K562 (cell line): ENCODE results near the gene TCF19. TPM values are rescaled to one million over a fixed set of nuclear protein-coding genes. Genes with fewer than 3 reads are reported as not detected.

ENCODE experiments used
- ELF4 ChIP-seq: fragments of 450-650 bp; formaldehyde crosslinking; IDR thresholded peaks from 2 replicates; pipeline ENCODE4 v1.4.0; 2022; ENCODE audit warnings: missing genetic modification characterization
- GATAD2B ChIP-seq: fragments of 450-650 bp; IDR thresholded peaks from 2 replicates; pipeline ENCODE4 v1.6.1; 2017; ENCODE audit warnings: mild to moderate bottlenecking, borderline replicate concordance
- JUN ChIP-seq, 2 experiments: sonication (generic) in 1 of 2; formaldehyde crosslinking in 1 of 2; IDR thresholded peaks; 2 replicates each; pipeline versions ENCODE4 v1.6.1 to v1.8.0; 2012 to 2022; ENCODE audit warnings: borderline replicate concordance in 2 of 2, mild to moderate bottlenecking in 2 of 2, improper control_type of control experiment in 1 of 2, low read depth in 1 of 2, low read length in 1 of 2, missing genetic modification reagents in 1 of 2
- NFXL1 ChIP-seq: fragments of 450-650 bp; formaldehyde crosslinking; IDR thresholded peaks from 2 replicates; pipeline ENCODE4 v1.4.0; 2021; ENCODE audit warnings: mild to moderate bottlenecking
- PCBP1 ChIP-seq: fragments of 200-400 bp; formaldehyde crosslinking; IDR thresholded peaks from 2 replicates; pipeline ENCODE4 v1.6.1; 2018; ENCODE audit warnings: mild to moderate bottlenecking, low read depth, low read length; ENCODE audit not compliant: poor library complexity, severe bottlenecking
- PTRF ChIP-seq: fragments of 450-650 bp; IDR thresholded peaks from 2 replicates; pipeline ENCODE4 v1.6.1; 2016; ENCODE audit warnings: mild to moderate bottlenecking, missing genetic modification characterization, missing compliant biosample characterization
- RBM14 ChIP-seq: fragments of 200-400 bp; formaldehyde crosslinking; IDR thresholded peaks from 2 replicates; pipeline ENCODE4 v1.6.1; 2018; ENCODE audit warnings: low read depth, mild to moderate bottlenecking, low read length, moderate library complexity, borderline replicate concordance; ENCODE audit not compliant: insufficient read depth
- RFX5 ChIP-seq: IDR thresholded peaks from 2 replicates; pipeline ENCODE4 v1.6.1; 2011; ENCODE audit warnings: low read depth, mild to moderate bottlenecking, improper control_type of control experiment, low read length
- RFX7 ChIP-seq: fragments of 250-450 bp; sonication (Bioruptor Pico); IDR thresholded peaks from 2 replicates; pipeline ENCODE4 v1.5.1; 2021; ENCODE audit warnings: mild to moderate bottlenecking
- ZBTB7A ChIP-seq: IDR thresholded peaks from 2 replicates; pipeline ENCODE4 v1.6.1; 2011; ENCODE audit warnings: low read depth, mild to moderate bottlenecking, low read length, moderate library complexity, borderline replicate concordance; ENCODE audit not compliant: control insufficient read depth
- ZNF311 ChIP-seq: fragments of 250-450 bp; sonication (Bioruptor Pico); IDR thresholded peaks from 2 replicates; pipeline ENCODE4 v1.4.0; 2020; ENCODE audit warnings: mild to moderate bottlenecking, moderate library complexity
- ZNF347 ChIP-seq: fragments of 450-650 bp; formaldehyde crosslinking; IDR thresholded peaks from 2 replicates; pipeline ENCODE4 v1.4.0; 2020; ENCODE audit warnings: low read depth, mild to moderate bottlenecking, moderate library complexity
- ZNF764 ChIP-seq: fragments of 250-450 bp; sonication (Bioruptor Pico); IDR thresholded peaks from 2 replicates; pipeline ENCODE4 v1.4.0; 2020; ENCODE audit warnings: low read depth, mild to moderate bottlenecking, moderate library complexity
- polyA plus RNA-seq, 8 experiments: library from polyadenylated mRNA; depleted of rRNA in 4 of 8; stranded (reverse) in 5 of 8; unstranded in 3 of 8; fragments of >200 nt; fragmentation: Nextera tagmentation in 2 of 8; fragmentation: Illumina TruSeq in 1 of 8; extraction: Ambion mirVana in 2 of 8; extraction: Trizol in 1 of 8; gene quantifications; 2 replicates each; pipeline versions ENCODE4 v1.2.1 to v1.2.3, GENCODE V29; 2011 to 2014; ENCODE audit warnings: inconsistent platforms in 1 of 8, missing spikeins in 1 of 8
- total RNA-seq, 7 experiments: library from RNA; depleted of rRNA in 6 of 7; stranded (reverse); fragments of >200 nt in 6 of 7; fragmentation: Illumina TruSeq in 2 of 7; extraction: Trizol in 2 of 7; gene quantifications; 2 replicates each; pipeline versions ENCODE4 v1.2.1 to v1.2.3, GENCODE V29; 2011 to 2021; ENCODE audit warnings: low replicate concordance in 1 of 7
- TF ChIP-seq, protein P1 (sequence below): fragments of 450-650 bp; formaldehyde crosslinking; IDR thresholded peaks from 2 replicates; pipeline ENCODE4 v1.4.0; 2022; ENCODE audit warnings: mild to moderate bottlenecking, moderate library complexity
- TF ChIP-seq, protein P2 (sequence below): fragments of 250-450 bp; sonication (Bioruptor Pico); IDR thresholded peaks from 2 replicates; pipeline ENCODE4 v1.8.0; 2022; ENCODE audit warnings: inconsistent platforms, mild to moderate bottlenecking, moderate library complexity, borderline replicate concordance
- TF ChIP-seq, protein P3 (sequence below), 2 experiments: fragments of 450-650 bp; IDR thresholded peaks; 2 replicates each; pipeline ENCODE4 v1.6.1; 2018; ENCODE audit warnings: mild to moderate bottlenecking in 2 of 2, low read depth in 1 of 2; ENCODE audit not compliant: partially characterized antibody in 2 of 2

TCF19 gene
- total and polyA plus RNA-seq, 9 of the 15 experiments (the other 6 are each of a cell fraction or from before 2014, with no cell fraction given): 4.2 to 42.5 (median 25.7) TPM

DNA sequence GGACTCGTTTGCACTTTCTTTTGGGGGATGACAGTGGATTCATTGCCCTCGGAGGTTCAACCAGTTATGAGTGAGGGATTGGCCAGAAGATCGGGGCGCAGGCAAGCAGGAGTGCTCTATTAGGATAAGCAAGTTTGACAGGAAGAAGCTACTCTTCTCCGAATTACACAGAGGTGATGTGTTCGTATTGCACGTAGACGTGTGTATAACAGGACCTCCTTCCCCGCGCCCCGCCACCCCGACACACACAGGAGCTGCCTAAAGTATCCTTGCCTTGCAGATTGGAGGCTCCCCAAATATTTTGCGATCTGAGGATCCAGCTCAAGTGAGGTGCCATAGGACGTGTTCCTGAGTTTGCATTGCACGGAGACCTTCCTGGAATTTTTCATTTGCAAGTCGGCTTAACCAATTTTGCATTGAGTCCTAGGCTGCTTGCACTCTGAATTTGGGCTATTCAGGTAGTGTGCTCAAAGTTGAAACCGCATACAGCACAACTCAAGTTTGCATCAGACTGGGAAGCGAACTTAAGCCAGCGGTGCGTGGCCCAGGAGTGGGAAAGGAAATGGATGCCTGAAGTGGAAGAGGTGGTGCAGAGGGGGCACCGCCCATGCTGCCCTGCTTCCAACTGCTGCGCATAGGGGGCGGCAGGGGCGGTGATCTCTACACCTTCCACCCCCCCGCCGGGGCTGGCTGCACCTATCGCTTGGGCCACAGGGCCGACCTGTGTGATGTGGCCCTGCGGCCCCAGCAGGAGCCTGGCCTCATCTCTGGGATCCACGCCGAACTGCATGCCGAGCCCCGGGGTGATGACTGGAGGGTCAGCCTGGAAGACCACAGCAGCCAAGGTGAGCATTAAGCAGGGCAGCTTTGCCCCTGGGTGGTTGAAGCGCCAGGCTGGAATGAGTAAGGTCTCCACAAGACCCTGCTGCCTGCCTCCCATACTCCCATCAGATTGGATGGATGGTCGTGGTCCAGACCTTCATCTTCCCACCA lies 770 bp downstream of the TCF19 start (continued):
- TF ChIP-seq RFX7 (no peak), PTRF (no peak), ZBTB7A (0 out of 2 replicates have a peak, but pooled peaks have one; percentile 59), ZNF311 (no peak), RFX5 (no peak), PCBP1 (no peak), ZNF347 (CRISPR knock-in tag) (no peak), GATAD2B (no peak), JUN (IDR thresholded peaks at IDR 0.05; ENCODE audit: borderline replicate concordance, low read depth, low read length) (no peak), JUN (CRISPR knock-in tag; IDR thresholded peaks at IDR 0.05; ENCODE audit: borderline replicate concordance) (no peak), ZNF764 (CRISPR knock-in tag) (no peak), ELF4 (no peak), RBM14 (no peak), NFXL1 (CRISPR knock-in tag) (no peak)
- TF ChIP-seq, protein P1, sequence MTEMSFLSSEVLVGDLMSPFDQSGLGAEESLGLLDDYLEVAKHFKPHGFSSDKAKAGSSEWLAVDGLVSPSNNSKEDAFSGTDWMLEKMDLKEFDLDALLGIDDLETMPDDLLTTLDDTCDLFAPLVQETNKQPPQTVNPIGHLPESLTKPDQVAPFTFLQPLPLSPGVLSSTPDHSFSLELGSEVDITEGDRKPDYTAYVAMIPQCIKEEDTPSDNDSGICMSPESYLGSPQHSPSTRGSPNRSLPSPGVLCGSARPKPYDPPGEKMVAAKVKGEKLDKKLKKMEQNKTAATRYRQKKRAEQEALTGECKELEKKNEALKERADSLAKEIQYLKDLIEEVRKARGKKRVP (CRISPR knock-in tag): no peak
- TF ChIP-seq, protein P2, sequence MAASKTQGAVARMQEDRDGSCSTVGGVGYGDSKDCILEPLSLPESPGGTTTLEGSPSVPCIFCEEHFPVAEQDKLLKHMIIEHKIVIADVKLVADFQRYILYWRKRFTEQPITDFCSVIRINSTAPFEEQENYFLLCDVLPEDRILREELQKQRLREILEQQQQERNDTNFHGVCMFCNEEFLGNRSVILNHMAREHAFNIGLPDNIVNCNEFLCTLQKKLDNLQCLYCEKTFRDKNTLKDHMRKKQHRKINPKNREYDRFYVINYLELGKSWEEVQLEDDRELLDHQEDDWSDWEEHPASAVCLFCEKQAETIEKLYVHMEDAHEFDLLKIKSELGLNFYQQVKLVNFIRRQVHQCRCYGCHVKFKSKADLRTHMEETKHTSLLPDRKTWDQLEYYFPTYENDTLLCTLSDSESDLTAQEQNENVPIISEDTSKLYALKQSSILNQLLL (CRISPR knock-in tag): no peak
- TF ChIP-seq, protein P3, sequence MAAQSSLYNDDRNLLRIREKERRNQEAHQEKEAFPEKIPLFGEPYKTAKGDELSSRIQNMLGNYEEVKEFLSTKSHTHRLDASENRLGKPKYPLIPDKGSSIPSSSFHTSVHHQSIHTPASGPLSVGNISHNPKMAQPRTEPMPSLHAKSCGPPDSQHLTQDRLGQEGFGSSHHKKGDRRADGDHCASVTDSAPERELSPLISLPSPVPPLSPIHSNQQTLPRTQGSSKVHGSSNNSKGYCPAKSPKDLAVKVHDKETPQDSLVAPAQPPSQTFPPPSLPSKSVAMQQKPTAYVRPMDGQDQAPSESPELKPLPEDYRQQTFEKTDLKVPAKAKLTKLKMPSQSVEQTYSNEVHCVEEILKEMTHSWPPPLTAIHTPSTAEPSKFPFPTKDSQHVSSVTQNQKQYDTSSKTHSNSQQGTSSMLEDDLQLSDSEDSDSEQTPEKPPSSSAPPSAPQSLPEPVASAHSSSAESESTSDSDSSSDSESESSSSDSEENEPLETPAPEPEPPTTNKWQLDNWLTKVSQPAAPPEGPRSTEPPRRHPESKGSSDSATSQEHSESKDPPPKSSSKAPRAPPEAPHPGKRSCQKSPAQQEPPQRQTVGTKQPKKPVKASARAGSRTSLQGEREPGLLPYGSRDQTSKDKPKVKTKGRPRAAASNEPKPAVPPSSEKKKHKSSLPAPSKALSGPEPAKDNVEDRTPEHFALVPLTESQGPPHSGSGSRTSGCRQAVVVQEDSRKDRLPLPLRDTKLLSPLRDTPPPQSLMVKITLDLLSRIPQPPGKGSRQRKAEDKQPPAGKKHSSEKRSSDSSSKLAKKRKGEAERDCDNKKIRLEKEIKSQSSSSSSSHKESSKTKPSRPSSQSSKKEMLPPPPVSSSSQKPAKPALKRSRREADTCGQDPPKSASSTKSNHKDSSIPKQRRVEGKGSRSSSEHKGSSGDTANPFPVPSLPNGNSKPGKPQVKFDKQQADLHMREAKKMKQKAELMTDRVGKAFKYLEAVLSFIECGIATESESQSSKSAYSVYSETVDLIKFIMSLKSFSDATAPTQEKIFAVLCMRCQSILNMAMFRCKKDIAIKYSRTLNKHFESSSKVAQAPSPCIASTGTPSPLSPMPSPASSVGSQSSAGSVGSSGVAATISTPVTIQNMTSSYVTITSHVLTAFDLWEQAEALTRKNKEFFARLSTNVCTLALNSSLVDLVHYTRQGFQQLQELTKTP (IDR thresholded peaks at IDR 0.05; ENCODE audit: low read depth in 1 of 2, partially characterized antibody in 2 of 2): peak in 1 of 2 experiments; percentile 38
